ENCODE measurements around the gene HYCC2.
"Not testable (repeated sequence)": the region's sequence is repeated elsewhere in the genome, so short reads cannot be mapped to it uniquely, and the experiment has no call there.

The HYCC2 gene

DNA sequence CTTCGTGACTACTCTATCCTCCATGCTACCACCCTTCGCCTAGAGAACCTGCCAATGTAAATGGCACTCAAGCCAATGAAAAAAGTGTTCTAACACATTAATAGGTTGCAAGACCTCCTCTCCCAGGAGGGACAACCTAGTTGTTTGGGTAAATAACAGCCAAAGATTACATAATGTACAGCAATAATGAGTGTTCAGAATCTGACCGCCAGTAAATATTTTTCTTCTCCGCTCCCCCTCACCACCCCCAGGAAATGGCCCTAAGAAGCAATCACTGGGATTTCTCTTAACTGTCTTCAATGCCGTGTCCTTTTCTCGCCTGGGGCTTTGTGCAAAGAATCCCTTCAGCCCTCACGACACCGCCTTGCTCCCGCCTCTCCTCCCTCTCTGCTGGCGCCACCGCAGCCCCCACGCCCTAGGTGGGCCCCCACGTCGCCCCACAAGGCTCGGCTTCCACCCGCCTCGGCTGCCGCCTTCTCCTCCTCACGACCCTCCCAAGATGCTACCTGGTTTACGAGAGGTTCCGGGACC lies 458 bp downstream of the HYCC2 start:
- no peak for DNase-seq

DNA sequence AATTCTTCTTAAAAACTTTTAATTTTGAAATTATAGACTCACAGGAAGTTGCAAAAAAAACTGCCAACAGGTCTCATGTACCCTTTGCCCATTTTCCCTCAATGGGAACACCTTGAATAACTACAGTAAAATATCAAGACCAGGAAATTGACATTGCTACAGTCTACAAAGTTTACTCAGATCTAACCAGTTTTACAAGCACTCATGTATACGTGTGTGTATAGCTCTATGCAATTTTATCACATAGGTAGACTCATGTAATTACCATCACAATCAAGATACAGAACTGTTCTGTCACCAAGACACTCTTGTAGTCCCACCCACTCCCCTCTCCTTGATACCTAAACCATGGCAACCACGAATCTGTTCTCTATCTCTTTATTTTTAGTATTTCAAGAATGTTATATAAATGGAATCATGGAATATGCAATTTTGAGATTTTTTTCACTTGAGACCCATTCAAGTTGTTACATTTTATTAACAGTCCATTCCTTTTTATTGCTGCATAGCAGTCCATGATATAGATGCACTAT lies 6.6 kb downstream of the HYCC2 start:
- no peak for DNase-seq

DNA sequence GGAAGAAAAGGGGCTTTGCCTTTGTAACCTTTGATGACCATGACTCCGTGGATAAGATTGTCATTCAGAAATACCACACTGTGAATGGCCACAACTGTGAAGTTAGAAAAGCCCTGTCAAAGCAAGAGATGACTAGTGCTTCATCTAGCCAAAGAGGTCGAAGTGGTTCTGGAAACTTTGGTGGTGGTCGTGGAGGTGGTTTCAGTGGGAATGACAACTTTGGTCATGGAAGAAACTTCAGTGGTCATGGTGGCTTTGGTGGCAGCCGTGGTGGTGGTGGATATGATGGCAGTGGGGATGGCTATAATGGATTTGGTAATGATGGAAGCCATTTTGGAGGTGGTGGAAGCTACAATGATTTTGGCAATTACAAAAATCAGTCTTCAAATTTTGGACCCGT lies 8.0 kb downstream of the HYCC2 start:
- peak; percentile 61 for DNase-seq

DNA sequence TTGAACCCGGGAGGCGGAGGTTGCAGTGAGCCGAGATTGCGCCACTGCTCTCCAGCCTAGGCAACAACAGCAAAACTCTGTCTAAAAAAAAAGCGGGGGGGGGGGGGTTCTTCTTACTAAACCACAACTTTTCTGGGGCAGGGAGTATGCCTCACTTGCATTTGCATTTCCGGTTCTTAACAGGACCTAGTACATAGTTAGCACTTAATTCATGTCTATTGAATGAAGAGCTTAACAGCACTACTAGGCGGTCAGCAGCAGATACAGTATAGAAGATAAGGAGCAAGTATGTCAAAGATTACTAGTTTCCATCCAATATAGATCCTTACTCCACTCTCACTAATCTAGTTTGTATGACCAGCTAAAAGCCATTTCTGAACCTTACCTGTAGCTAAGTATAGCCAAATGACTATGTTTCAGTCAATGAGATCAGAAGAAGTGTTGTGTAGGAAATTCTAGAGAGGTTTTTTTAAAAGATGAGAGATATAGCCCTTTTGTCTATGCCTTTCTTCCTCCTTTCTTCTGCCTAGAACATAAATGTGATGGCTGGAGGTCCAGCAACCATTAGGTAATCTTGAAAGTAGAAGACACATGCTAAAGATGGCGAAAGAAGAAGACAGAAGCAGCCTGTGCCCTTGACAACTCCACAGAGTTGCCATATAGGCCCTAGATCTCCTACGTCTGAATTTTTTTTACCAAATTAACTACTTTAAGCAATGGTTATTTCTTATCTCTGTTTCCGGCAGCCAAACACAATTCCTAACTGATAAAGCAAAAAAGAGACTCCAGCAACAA lies 11.3 kb downstream of the HYCC2 start:
- no peak for DNase-seq

DNA sequence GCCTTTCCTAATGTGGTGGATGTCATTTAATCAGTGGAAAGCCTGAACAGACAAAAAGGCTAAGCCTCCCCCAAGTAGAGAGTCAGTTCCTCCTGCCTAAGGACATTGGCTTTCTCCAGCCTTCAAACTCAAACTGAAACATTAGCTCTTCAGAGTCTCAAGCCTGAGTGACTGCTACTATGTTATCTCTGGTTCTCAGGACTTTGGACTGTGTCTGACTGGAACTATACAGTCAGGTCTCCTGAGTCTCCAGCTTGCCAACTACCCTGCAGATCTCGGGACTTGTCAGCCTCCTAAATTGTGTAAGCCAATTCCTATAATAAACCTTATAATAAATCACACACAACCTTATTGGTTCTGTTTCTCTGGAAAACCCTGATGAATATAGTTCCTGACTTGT lies 12.6 kb downstream of the HYCC2 start:
- DNase-seq, result no peak

DNA sequence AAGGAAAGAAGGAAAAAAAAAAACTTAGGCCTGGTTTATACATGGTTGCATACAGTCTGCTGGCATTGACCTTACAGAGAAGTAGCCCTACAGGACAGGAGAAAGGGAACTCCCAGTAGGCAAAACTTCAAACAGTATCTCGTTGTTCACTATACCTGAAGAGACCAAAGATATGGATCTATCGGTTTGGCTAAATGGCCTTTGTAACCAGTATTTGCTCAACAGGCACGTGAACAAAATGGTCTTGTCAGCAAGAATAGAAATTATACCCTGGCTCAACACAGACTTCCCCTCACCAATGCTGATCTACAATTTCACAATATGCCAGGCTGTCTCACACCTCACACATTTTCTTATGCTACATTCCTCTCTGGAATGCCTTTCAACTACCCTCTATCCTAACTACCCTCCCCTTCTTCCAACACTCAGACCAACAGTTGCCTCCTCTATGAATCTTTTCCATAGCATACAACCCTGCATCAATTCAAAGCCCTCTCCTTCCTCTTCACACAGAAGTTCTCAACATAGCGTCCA lies 13.7 kb downstream of the HYCC2 start:
- DNase-seq, result no peak

DNA sequence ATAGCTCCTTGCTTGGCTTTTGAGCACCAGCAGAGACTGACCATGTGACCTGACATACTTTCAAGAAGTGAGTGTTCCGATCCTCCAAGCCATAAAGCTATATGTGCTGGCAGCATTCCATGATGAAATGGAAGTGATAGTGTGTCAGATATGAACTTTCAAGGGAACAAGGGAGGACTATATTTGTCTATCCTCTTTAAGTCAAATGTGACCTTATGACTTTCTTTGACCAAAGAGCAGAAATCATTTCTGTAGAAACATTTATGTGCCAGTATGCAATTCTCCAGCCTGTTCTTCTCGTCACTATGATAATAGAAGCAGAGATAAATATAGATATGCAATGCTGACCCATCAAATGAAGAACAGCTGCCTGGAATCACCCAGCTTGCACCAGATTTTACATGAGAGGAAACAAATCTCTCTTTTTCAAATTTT lies 14.4 kb downstream of the HYCC2 start:
- DNase-seq, result no peak

DNA sequence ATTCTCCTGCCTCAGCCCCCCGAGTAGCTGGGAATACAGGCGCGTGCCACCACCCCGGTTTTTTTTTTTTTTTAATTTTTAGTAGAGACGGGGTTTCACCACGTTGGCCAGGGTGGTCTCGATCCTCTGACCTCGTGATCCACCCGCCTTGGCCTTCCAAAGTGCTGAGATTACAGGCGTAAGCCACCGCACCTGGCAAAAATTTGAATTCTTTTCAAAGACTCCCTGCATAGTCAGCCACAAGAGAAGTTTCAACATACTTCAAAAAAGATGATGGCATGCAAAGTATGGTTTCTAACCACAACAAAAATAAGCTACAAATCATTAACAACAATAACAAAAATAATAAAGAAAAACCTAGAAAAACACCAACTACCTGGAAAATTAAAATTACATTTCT lies 22.0 kb downstream of the HYCC2 start:
- DNase-seq, result no peak

DNA sequence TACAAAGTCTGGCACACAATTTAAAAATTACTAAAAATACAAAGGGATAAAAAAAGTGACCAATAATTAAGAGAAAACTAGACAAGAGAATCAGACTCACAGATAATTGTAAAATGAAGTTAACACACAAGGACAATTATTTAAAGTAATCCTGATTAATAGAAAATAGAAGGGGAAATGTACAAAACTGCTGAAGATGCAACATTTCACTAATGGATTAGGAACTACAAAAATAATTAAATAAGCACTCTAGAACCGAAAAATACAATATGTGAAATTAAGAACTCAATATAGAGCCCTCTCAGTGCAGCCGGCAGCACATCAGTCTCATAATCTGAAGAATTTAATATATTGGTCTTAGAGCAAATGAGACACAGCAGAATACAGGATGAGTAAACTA lies 24.6 kb downstream of the HYCC2 start:
- DNase-seq, result no peak

DNA sequence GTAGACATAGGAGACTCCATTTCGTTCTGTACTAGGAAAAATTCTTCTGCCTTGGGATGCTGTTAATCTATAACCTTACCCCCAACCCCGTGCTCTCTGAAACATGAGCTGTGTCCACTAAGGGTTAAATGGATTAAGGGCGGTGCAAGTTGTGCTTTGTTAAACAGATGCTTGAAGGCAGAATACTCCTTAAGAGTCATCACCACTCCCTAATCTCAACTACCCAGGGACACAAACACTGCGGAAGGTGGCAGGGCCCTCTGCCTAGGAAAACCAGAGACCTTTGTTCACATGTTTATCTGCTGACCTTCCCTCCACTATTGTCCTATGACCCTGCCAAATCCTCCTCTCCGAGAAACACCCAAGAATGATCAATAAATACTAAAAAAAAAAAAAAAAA lies 28.4 kb downstream of the HYCC2 start:
- not testable (repeated sequence) for DNase-seq

DNA sequence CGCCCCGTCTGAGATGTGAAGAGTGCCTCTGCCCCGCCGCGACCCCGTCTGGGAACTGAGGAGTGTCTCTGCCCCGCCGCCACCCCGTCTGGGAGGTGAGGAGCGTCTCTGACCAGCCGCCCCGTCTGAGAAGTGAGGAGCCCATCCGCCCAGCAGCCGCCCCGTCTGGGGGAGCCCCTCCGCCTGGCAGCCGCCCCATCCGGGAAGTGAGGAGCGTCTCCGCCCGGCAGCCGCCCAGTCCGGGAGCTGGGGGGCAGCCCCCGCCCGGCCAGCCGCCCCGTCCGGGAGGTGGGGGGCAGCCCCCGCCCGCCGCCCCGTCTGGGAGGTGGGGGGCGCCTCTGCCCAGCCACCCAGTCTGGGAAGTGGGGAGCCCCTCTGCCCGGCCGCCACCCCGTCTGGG lies 29.0 kb downstream of the HYCC2 start:
- not testable (repeated sequence) for DNase-seq

DNA sequence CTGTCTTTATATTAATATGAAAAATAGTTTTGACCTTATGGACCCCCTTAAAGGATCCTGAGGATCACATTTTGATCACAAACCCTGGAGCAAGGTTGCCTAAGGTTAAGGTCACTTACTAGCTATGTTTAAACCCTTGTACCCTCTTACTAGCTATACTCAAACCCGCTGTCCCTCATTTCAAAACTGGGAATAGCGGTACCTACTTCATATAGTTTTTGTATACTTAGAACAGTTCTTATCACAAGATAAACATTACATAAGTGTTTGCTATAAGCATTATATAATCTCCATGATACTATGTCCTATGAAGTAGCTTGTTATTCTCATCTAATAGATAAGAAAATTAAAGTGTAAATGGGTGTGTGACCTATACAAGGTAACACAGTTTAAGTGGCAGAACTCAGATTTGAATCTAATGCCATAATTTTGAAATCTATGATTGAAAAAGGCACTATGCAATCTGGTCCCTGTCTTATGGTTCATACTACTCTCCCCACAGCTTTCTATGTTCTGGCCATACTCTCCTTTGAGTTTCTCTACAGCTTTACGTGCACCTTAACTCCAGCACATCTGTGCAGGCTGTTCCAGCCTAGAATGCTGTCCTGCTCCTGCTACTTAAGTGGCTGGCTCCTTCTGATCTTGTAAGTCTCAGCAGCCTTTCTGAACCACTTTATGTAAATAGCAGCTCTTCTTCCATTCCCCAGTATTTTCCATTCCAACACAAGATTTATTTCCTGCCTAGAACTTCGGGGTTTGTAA lies 30.4 kb downstream of the HYCC2 start:
- DNase-seq, result no peak

DNA sequence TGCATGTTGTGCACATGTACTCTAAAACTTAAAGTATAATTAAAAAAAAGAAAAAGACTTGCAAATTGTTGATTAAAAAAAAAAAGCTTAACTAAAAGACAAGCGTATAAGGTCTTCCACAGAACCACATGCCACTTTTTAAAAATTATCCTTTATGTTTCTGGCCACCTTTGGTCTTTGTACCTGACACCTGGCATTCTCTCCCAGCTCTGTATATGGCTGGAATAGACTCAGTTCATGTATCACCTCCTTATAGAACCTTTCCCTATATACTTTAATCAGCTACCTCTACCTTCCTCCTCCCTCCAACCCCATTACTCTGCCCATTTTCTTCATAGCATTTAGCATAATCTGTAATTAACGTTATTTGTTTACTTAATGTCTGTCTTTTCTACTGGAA lies 32.6 kb downstream of the HYCC2 start:
- DNase-seq, result no peak

DNA sequence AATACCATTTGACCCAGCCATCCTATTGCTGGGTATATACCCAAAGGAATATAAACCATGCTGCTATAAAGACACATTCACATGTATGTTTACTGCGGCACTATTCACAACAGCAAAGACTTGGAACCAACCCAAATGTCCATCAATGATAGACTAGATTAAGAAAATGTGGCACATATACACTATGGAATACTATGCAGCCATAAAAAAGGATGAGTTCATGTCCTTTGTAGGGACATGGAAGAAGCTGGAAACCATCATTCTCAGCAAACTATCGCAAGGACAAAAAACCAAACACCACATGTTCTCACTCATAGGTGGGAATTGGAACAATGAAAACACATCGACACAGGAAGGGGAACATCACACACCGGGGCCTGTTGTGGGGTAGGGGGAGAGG lies 33.1 kb downstream of the HYCC2 start:
- DNase-seq, result not testable (repeated sequence)

DNA sequence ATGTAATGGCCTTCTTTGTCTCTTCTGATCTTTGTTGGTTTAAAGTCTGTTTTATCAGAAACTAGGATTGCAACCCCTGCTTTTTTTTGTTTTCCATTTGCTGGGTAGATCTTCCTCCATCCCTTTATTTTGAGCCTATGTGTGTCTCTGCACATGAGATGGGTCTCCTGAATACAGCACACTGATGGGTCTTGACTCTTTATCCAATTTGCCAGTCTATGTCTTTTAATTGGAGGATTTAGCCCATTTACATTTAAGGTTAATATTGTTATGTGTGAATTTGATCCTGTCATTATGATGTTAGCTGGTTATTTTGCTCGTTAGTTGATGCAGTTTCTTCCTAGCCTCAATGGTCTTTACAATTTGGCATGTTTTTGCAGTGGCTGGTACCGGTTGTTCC lies 37.1 kb downstream of the HYCC2 start:
- DNase-seq, result not testable (repeated sequence)

DNA sequence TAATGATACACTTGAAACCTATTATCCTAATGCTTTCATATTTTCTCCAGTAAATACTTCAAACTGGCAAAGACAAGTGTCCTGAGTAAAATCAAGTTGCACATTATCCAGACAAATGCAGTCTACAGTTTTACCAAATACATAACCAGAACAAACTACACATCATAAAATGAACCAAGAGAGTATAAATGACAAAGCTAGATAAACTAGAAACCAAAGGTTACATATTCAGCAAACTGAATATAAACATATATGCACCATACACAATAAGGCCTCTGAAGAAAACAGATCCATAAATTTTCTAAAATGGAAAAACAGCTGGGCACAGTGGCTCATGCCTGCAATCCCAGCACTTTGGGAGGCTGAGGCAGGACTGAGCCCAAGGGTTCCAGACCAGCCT lies 47.0 kb downstream of the HYCC2 start:
- no peak for DNase-seq

DNA sequence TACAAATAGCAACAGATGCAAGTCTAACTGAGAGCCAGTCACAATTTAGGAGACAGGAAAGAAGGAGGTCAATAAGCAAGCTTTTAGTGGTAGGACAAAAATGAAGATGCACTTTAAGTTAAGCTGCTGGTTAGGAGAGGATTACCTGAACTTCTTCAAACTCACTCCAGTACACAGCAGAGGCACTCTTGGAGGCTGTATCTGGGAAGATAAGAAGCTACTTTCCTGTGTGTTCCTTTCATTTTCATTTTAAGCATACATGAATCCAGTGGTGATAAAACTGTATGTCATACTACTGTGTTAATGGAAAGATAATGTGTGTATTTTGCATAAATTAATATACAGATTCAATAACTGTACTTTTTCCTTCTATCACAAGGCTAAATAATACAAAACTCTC lies 49.6 kb downstream of the HYCC2 start:
- DNase-seq, result no peak

Measured in activated CD8-positive, alpha-beta memory T cell treated with anti-CD3 and anti-CD28 coated beads for 24 hours (primary cell).